GM21381 (cell line): ENCODE data around the gene CLDN11.

ENCODE experiments used
- ATAC-seq: cut with Tn5 transposase; IDR thresholded peaks from one replicate; pipeline ENCODE4 v1.9.1; 2021; ENCODE audit warnings: mild to moderate bottlenecking, moderate library complexity; ENCODE audit not compliant: unreplicated experiment

CLDN11 gene

DNA sequence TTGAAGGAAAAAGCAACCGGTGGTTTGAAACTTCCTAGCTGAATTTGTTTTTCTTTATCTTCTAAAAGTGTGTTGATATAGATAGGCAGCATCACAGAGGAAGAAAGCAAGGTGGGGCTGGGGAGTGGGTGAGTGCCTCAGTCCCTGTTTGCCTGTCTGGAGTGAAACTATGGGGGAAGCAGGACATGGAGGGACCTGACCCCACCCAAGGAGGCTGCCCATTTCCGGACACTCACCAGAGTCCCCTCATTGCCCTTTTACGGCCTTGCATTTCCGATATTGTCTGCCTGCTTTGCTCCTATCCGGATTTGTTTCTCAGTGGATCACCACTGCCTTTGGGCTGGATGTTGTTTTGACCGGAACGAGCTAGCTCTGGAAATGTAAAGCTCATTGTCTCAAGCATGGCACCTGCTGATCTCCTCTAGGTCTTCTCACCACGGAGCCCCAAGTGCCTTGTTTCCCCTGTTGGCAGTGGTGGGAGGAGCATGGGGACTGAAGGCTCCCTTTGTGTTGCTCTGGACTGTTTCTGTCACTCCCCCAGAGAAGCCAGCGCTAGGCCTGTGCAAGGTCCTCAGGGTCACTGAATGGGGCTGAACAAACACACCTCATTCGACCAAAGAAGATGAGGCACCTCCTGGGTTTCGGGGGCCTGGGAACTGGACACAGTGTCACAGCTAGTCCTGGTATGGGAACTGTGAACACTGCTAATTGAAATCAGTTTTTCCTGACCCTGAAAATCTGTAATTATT is 7.0 kb downstream of the CLDN11 start:
- ATAC-seq = no peak

DNA sequence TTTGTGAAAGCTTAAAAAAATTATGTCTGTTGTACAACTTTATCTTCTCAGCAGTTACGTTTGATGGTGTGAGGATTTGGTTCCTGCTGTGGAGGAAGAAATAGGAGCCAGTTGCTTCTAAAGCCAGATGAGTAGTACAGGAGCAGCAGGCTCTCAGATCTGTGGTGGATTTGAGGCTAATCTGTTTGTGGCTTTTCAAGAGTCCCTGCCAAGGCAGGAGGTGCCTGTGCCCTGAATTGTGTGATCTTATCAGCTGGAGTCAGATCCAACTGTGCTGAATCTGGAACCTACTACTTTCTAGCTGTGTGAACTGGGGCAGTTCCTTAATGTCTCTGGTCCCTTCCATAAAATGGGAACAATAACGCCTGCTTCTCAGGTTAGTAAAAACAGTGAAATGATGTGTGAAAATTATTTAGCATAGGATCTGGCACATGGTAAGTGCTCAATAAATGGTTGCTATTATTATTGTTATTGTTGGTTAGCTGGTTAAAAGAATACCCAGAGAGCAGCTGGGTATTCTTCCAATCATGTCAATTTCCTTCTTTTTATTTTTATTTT is 7.7 kb downstream of the CLDN11 start:
- ATAC-seq = no peak

DNA sequence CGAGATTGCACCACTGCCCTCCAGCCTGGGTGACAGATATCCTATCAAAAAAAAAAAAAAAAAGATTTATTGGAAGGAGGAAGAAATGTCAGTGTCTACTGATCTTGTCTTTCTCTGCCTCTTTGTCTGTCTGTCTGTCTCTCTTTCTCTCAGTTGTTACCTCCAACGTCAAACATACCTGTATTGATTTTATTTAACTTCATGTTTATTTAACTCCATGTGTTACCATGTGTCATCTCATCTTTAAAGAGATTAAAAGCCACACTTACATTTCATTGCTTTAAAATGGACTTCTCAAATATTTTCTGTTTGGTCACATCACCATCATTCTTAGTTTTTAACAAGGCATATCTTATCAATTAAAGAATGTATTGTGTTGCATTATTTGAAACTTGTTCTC is 9.4 kb downstream of the CLDN11 start:
- ATAC-seq = no peak

DNA sequence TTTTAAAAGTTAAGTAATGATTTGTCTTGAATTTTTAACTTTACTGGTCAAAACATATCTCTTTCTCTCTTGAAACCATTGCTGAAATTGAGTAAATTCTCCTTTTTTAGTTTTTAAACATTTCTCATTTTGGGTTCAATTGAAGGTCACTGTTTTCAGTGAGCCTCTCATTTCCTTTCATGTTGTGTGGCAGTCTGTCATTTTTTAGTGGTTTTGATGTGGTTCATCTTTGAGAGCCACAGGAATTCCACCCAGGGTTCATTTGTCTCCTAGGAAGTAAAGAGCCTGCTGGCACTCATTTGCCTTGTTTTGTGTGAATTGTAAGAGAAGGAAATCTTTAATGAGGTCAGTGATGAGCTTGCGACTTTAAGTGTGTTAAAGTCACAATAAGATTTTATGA is 10.4 kb downstream of the CLDN11 start:
- no peak for ATAC-seq

DNA sequence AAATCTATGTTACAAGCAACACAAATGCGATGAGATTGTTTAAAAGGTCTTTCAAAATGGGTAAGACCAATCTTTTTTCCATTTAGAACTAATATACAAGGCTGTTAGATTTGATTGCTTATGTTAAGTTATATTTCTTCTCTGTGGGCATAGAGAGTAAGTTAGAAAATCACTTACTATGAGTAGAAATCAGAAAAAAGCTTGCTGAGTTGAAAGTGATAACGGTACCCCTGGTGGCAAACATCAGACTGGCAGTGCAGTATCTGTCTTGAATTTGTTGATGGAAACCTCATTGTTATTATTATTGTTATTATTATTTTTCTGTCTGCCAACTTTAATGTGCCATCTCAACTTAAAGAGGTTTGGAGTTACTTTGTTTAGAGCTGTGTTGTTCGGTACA is 12.4 kb downstream of the CLDN11 start:
- no peak for ATAC-seq

DNA sequence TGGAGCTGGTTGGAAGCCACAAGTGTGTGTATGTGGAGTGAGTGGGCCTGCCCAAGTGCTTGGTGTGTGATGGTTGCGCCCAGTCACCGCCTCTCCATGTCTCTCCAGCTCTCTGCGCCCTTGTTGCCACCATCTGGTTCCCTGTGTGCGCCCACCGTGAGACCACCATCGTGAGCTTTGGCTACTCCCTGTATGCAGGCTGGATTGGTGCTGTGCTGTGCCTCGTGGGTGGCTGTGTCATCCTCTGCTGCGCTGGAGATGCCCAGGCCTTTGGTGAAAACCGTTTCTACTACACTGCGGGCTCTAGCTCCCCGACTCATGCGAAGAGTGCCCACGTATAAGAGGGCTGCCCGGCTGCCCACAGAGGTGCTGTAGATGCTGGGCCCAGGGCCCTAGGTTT is 13.7 kb downstream of the CLDN11 start:
- ATAC-seq = no peak

DNA sequence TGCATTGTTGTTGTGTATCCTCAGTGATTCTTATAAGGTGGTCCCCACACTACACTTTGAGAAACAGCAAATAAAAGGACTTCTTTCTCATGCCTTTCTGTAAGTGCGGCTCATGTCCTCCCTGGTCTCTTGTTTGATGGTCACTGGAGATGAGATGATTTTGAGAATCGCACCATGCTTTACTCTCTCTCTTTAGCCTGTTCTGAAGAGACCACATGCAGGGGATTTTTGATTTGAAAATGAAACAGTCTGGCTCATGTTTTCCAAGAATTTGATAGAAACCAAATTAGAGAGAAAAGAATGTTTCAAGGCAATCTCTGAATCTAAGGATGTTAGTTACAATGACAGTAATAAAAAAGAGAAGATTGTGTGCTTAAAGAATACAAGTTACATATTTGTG is 18.0 kb downstream of the CLDN11 start:
- ATAC-seq = no peak

DNA sequence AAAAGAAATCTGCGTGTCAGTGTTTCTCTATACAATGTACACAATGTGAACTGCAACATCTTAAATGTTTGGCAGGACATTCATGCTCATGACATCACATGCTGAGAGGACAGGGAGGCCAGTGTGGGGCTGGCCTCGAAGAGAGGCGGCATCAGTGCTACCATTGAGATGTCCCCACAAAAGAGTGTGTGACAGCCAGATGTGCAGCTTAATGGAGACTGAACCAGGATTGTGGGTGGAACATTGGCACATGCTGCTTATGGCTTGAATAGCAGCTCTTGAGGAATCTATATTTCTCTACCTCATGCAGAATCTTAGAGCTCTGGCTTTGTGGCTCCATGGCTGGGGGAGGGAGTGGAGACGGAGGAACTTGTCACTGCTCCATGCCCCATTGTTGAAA is 18.5 kb downstream of the CLDN11 start:
- no peak for ATAC-seq

DNA sequence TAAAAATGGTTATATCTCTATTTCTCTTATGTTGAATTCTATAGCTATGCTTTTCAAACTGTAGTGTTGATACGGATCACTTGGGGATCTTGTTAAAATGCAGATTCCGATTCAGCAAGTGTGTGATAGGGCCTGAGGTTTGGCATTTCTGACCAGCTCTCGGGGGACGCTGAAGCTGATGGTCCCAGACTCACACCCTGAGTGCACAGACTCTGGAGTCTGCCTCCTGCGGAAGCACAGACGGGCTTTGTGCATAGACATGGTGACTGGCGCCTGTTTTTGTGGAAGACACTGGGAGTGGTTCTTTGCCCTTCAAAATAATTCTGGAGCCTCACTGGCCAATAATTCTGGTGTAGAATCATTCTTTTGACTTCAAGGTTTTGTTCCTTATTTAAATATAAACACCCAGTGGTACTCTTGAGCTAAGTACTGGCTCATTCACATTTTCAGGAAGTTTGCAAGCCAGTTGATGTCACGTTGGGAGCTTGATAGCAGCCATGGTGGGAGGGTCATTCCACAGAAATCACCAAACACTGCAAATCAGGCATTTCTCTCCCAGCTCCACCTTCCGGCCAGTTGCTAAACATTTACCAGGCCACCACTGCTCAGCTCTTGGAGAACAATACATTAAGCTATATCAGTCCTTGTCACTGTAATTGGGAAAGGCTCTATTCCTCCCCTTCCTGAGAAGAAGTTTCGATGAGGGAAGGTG is 19.2 kb downstream of the CLDN11 start:
- no peak for ATAC-seq

DNA sequence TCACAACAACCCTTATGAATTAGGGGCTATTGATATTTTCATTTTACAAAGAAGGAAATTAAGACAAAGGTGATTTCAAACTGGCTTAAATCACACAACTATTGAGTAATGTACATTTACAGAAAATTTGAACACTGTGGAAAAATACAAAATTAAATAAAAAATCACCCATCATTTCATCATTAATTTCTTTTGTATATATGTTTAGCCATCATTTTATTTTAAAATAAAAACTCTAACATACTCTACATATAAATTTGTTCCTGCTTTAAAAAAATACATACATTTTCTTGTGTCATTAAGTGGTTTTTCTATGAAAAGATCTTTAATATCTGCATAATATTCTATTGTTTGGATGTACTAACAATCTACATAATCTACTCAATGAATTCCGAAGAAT is 20.2 kb downstream of the CLDN11 start:
- ATAC-seq = no peak

DNA sequence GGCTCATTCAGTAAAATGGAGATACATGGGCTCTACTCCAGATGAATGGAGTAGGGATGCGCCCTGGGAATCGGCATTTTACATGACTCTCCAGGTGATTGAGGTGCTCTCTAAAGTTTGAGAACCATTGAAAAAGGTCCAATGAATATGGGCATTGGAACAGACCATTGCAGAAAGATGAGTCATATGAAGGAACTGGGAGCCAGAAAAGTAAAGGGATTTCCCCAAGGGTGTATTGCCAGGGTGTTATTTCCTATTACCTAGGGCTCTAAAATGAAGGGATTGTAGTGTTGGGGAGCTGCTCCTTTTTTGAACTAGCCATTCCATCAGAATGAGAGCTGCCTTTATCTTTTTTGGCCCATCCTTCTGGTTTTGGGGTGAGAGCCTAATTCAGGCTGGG is 21.7 kb downstream of the CLDN11 start:
- ATAC-seq = no peak

DNA sequence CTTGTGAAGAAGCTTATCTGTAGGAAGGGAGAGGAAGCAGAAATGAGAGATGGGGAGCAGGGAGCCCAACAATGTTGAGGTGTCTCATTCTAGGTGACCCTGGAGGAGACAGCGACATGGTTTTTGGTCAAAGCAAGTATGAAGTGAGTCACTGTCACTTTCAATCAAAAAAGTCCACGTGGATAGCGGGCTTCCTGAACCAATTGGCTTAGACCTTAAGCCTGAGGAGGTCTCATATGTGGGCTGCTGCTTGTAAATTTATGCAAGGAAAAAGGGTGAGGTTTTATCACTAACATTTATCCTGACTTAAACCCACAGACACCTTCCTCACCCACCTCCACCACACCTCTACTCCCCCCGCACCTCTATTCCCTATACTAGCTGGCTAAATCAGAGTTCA is 22.7 kb downstream of the CLDN11 start:
- ATAC-seq = no peak

DNA sequence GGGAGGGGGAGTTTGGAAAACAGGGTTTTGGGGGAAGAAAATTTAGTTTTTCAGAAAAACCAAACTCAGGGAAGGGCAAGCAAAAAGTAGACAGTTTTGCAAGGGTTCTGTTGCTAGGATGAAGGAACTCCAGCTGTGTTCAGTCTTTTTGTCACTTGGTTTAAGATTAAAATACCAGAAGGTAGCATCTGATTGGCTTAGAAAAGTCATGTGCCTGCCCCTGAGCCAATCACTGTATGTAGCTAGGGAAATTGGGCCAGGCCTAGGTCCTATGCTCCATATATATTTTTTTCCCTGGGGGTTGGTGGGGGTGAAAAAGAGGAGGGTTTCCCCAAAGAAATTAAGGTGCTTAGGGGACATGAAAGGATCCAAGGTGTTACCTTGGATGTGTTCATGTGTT is 24.3 kb downstream of the CLDN11 start:
- no peak for ATAC-seq

DNA sequence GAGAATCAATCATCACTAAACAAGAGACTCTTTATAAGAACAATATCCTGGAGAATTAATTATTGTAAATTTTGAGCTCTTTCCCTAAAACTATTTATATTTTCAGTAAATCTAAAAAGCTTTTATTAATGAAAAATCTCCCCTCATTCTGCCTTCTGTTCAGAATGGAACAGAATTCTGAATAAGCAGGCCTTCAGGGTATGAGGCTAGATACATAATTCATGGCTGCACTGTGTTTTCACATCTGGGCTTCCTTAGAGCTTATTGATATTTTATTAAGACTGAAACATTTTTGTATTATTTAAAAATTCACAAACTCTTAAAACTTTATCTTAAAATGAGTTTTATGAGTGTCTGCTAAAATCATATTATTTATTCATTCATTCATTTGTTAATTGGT is 24.8 kb downstream of the CLDN11 start:
- ATAC-seq = no peak

DNA sequence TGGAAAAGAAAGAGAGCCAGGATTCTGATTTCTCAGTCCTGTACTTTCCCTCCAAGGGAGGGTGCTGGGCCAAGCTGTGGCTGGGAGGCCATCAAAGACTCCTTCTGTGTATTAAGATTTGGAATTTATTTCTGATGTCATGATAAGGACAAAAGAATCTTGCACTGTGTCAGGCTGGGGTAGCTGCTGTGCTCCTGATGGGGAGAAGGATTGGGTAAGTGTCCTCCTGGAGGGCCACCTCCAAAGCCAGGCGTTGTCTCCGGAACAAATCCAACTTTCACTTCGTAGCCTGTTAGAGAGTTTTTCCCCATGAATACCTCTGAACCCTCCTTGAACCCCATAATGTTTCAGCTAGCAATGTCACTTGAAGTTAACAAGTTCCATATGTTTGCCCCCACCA is 29.9 kb downstream of the CLDN11 start:
- ATAC-seq = no peak

DNA sequence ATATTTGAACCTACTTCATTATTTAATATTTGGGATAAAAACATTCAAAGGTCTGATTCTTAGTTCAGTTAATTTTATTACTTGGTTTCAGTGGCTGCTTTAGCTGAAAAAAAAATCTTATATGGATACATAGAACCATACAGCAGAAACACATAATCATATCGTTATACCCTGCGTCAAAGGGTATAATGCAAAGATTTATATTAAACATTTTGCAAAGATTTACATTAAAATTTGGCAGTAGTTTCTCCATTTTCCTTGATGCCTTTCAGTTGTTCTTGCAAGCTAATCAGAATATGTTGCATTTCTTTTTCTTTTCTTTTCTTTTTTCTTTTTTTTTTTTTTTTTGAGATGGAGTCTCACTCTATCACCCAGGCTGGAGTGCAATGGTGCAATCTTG is 31.4 kb downstream of the CLDN11 start:
- ATAC-seq = no peak

DNA sequence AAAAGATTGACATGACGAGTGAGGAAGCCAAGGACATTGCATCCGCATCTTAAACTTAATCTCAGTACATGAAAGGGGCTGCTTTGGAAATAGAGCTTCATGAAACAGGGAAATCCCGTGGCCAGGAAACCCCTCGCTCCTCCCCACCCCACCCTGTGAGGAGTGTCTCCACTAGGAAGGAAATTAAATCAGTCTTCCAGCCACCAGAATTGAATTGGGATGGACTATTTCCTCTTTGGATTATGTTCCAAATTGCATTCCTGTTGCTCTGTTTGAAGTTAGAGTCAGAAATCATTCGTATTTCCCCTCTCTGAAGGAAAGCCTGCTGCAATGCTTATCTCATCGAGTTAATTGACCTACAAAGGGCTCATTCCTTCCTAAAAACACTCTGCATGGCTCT is 35.8 kb downstream of the CLDN11 start:
- ATAC-seq = no peak

DNA sequence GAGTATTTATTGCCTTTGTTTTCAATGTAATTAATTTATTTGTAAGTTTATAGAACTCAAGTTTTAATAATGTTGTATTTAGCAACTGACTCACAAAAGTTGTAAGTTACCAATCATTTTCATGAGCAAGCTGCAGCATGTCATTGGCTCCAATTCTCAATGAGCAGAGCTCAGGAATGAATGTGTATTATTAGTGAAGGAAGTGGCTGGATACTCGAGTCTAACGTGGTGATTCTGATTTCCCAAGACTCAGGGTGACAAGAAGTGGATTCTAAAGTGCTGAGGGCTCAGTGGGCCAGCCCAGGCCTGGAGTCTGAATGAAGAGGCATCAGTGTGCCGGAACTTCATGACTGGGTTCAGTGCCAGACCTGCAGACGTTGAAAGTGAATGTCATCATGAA is 39.6 kb downstream of the CLDN11 start:
- no peak for ATAC-seq

DNA sequence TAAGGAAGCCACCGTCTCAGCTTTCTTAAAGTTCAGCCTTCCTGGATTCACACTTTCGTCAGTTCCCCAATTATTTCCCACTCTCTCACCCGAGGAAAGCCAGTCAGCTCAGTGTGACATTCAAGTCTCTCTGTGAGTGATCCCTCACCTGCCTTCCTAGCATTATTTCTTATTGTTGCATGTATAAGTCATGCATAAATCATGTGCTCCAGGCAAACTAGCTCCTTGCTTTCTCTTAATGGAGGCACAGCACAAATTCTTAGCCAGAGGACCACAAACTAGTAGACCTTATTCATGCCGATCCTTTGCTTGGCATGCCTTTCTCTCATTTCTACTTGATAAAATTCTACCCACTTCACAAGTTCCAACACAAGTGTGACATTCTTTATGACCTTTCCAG is 44.3 kb downstream of the CLDN11 start:
- no peak for ATAC-seq

DNA sequence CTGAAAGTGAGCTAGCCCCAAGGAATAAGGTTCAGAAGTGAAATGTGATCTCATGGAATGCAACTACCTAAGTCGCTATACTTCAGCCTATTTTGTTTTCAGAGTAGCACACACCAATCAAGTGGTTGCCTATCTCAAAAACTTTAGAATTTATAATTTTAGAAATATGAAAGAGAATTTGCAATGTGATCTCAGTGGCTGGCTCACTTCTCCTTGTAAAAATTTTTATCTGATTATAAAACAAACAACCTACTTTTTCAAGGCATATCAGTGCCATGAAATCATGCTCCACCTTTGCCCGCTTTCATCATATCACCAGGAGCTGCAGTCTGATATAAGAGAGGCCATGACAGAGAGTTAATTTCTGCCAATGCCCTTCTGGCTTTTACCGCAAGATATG is 47.3 kb downstream of the CLDN11 start:
- no peak for ATAC-seq

DNA sequence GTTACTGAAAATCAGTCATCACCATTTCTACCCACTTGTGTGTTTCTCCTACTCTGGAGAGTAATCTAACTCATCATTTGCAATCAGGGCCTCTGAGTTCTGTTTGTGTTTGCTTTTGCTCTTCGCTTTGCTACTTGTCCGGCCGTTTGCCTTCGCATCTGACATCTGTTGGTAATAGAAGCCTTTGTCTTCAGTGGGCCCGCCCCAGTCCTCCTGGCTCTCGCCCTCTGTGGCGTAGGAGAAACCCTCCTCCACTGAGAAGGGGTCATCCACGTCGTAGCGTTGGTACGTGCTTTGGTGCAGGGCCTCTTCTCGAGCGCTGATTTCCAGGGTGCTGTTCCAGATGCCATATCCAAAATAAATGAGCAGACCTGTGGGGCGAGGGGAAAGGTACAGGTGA is 48.3 kb downstream of the CLDN11 start:
- ATAC-seq = no peak

DNA sequence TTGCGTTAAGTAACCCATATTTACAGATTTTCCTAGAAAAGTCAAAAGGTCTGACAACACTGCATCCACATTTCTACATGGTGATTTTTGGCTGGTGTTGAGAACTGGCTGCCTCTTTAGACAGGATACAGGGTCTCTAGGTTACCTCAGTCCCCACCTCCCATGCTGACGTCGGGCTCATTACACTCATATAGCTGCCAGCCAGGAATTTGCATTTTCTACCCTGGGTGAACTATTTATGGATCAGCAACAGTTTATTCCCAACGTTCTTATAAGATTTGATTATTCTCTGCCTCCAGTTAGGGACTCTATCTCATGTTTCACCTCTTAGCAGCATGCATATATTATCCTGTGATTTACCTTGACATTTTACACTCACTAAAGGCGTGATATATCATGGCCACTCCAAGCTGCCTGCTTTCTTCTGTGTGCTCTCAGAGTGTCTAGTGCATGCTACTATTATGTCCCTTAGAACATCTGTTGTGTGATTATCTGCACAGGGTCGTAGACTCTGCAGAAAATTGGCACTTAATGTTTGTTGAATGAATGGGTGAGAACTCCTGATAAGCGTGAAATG is 49.0 kb downstream of the CLDN11 start:
- no peak for ATAC-seq
